HEK293 (cell line): ENCODE measurements around the gene CFAP69.

Experiments used
- CTCF ChIA-PET: fragments of 350-600 bp; formaldehyde crosslinking; extraction: SDS; loops from one replicate; lab custom pipeline; 2021; ENCODE audit warnings: antibody characterized with exemption; lab: Yijun Ruan, JAX
- POLR2A ChIA-PET: fragments of 300-600 bp; formaldehyde crosslinking; extraction: SDS; loops from one replicate; lab custom pipeline; 2020; ENCODE audit warnings: antibody characterized with exemption, inconsistent platforms; lab: Yijun Ruan, JAX
- H3K27ac ChIP-seq: fragments of 200-500 bp; sonication (Bioruptor generic); 2 replicates; pipeline ENCODE4 v1.5.1; 2014; ENCODE audit warnings: low read depth, low read length, control low read depth, inconsistent platforms; ENCODE audit errors: extremely low read depth
- H3K36me3 ChIP-seq, 2 experiments: fragments of 200-500 bp in 1 of 2; sonication (Bioruptor generic) in 1 of 2; 1 replicate in 1 of 2; 2 replicates in 1 of 2; pipeline ENCODE4 v1.5.1; 2014 to 2017; ENCODE audit warnings: inconsistent platforms in 2 of 2, low read length in 2 of 2; ENCODE audit not compliant: control insufficient read depth in 2 of 2, insufficient read depth in 1 of 2
- H3K4me1 ChIP-seq: fragments of 200-500 bp; sonication (Bioruptor generic); 2 replicates; pipeline ENCODE4 v1.5.1; 2014; ENCODE audit warnings: mild to moderate bottlenecking, low read length, inconsistent platforms; ENCODE audit not compliant: control insufficient read depth, insufficient read depth
- H3K4me3 ChIP-seq: 2 replicates; pipeline ENCODE4 v1.5.1; 2011; ENCODE audit warnings: low read depth, mild to moderate bottlenecking, control low read depth, low read length, moderate library complexity
- H3K9me3 ChIP-seq: fragments of 200-500 bp; sonication (Bioruptor generic); 2 replicates; pipeline ENCODE4 v1.5.1; 2014; ENCODE audit warnings: low read depth, low read length, inconsistent platforms; ENCODE audit not compliant: control insufficient read depth, insufficient read depth
- FEZF1 ChIP-seq: fragments of 450-650 bp; formaldehyde crosslinking; IDR thresholded peaks from 2 replicates; pipeline ENCODE4 v1.5.1; 2016; ENCODE audit warnings: missing biosample characterization, missing genetic modification characterization
- GLI4 ChIP-seq: fragments of 450-650 bp; formaldehyde crosslinking; IDR thresholded peaks from 2 replicates; pipeline ENCODE4 v1.5.1; 2016; ENCODE audit warnings: missing biosample characterization, missing genetic modification characterization
- SCRT1 ChIP-seq: fragments of 450-650 bp; formaldehyde crosslinking; IDR thresholded peaks from 2 replicates; pipeline ENCODE4 v1.5.1; 2016; ENCODE audit warnings: missing biosample characterization, missing genetic modification characterization, borderline replicate concordance
- SCRT2 ChIP-seq: fragments of 450-650 bp; formaldehyde crosslinking; IDR thresholded peaks from 2 replicates; pipeline ENCODE4 v1.5.1; 2016; ENCODE audit warnings: missing biosample characterization, missing genetic modification characterization
- WT1 ChIP-seq: fragments of 450-650 bp; formaldehyde crosslinking; IDR thresholded peaks from 2 replicates; pipeline ENCODE4 v1.5.1; 2016; ENCODE audit warnings: missing biosample characterization, missing genetic modification characterization
- ZBTB1 ChIP-seq: fragments of 450-650 bp; formaldehyde crosslinking; IDR thresholded peaks from 2 replicates; pipeline ENCODE4 v1.5.1; 2016; ENCODE audit warnings: missing biosample characterization, missing genetic modification characterization
- ZNF114 ChIP-seq: fragments of 450-650 bp; formaldehyde crosslinking; IDR thresholded peaks from 2 replicates; pipeline ENCODE4 v1.5.0; 2017; ENCODE audit warnings: missing biosample characterization, missing genetic modification characterization
- ZNF514 ChIP-seq: fragments of 450-650 bp; formaldehyde crosslinking; IDR thresholded peaks from 2 replicates; pipeline ENCODE4 v1.5.1; 2016; ENCODE audit warnings: missing biosample characterization, missing genetic modification characterization
- ZNF549 ChIP-seq: fragments of 450-650 bp; IDR thresholded peaks from 2 replicates; pipeline ENCODE4 v1.5.1; 2018; ENCODE audit warnings: missing biosample characterization, missing genetic modification characterization, mild to moderate bottlenecking, inconsistent platforms, moderate library complexity
- ZNF623 ChIP-seq: fragments of 450-650 bp; formaldehyde crosslinking; IDR thresholded peaks from 2 replicates; pipeline ENCODE4 v1.5.1; 2016; ENCODE audit warnings: missing biosample characterization, missing genetic modification characterization
- ZNF660 ChIP-seq: fragments of 450-650 bp; IDR thresholded peaks from 2 replicates; pipeline ENCODE4 v1.5.1; 2018; ENCODE audit warnings: missing biosample characterization, mild to moderate bottlenecking, missing genetic modification characterization
- TF ChIP-seq, protein P1 (sequence below): fragments of 450-650 bp; IDR thresholded peaks from 2 replicates; pipeline ENCODE4 v1.5.1; 2018; ENCODE audit warnings: missing biosample characterization, mild to moderate bottlenecking, missing genetic modification characterization
- TF ChIP-seq, protein P2 (sequence below): fragments of 450-650 bp; formaldehyde crosslinking; IDR thresholded peaks from 2 replicates; pipeline ENCODE4 v1.5.1; 2016; ENCODE audit warnings: missing biosample characterization, missing genetic modification characterization
- TF ChIP-seq, protein P3 (sequence below): fragments of 450-650 bp; formaldehyde crosslinking; optimal IDR thresholded peaks from 2 replicates; pipeline ENCODE3; 2016; ENCODE audit warnings: missing biosample characterization, mild to moderate bottlenecking, missing genetic modification characterization
- TF ChIP-seq, protein P4 (sequence below): fragments of 450-650 bp; formaldehyde crosslinking; IDR thresholded peaks from 2 replicates; pipeline ENCODE4 v1.5.1; 2017; ENCODE audit warnings: missing biosample characterization, missing genetic modification characterization

Gene CFAP69

DNA sequence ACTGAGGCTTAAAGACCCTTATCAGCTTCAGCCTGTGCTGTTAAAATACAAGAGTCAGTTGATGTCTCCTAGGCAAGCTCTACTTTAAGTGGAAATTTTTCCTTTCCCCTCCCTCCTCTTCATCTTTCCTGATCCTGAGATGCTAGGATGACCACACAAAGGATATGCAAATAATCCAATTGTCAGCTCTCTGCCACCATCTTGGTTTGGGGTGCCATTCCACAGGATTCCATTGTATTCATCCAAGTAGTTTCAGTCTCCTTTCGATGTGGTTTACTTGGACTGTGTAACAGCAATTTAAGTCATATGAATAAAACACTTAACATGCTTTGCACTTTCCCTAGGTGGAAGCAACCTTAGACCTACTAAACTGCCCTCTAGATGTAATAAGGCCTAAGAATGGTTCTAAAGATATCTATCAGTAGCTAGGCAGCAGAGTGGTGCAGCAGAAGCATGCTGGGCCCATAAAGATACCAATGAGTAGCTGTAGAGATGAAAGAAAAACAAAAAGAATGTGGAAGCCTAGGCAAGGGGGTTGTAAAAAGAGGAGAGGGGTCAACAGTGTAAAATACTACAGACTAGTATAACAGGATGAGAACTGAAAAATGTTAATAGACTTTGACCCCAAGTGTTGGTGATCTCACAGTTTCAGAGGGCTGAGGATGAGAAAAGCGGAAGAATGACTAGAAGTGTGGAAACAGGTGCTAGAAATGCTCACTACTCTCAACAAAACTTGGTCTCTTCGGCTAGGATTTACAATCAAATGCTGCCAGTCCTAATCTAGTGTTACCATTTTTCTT, 2.4 kb upstream of the CFAP69 start:
- H3K36me3 ChIP-seq, result no peaks in the 10 kb centered on the region
- no peaks in the 10 kb centered on the region for H3K4me1 ChIP-seq
- TF ChIP-seq, protein P1, sequence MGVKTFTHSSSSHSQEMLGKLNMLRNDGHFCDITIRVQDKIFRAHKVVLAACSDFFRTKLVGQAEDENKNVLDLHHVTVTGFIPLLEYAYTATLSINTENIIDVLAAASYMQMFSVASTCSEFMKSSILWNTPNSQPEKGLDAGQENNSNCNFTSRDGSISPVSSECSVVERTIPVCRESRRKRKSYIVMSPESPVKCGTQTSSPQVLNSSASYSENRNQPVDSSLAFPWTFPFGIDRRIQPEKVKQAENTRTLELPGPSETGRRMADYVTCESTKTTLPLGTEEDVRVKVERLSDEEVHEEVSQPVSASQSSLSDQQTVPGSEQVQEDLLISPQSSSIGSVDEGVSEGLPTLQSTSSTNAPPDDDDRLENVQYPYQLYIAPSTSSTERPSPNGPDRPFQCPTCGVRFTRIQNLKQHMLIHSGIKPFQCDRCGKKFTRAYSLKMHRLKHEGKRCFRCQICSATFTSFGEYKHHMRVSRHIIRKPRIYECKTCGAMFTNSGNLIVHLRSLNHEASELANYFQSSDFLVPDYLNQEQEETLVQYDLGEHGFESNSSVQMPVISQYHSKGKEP (tag by site-specific recombination), result 0 out of 2 replicates have a peak, but pooled peaks have one; percentile 9
- TF ChIP-seq, protein P2, sequence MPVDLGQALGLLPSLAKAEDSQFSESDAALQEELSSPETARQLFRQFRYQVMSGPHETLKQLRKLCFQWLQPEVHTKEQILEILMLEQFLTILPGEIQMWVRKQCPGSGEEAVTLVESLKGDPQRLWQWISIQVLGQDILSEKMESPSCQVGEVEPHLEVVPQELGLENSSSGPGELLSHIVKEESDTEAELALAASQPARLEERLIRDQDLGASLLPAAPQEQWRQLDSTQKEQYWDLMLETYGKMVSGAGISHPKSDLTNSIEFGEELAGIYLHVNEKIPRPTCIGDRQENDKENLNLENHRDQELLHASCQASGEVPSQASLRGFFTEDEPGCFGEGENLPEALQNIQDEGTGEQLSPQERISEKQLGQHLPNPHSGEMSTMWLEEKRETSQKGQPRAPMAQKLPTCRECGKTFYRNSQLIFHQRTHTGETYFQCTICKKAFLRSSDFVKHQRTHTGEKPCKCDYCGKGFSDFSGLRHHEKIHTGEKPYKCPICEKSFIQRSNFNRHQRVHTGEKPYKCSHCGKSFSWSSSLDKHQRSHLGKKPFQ (tag by site-specific recombination), result no peak
- TF ChIP-seq ZNF549 (tag by site-specific recombination), result peak; percentile 68
- TF ChIP-seq GLI4 (tag by site-specific recombination), result no peak
- TF ChIP-seq, protein P3, sequence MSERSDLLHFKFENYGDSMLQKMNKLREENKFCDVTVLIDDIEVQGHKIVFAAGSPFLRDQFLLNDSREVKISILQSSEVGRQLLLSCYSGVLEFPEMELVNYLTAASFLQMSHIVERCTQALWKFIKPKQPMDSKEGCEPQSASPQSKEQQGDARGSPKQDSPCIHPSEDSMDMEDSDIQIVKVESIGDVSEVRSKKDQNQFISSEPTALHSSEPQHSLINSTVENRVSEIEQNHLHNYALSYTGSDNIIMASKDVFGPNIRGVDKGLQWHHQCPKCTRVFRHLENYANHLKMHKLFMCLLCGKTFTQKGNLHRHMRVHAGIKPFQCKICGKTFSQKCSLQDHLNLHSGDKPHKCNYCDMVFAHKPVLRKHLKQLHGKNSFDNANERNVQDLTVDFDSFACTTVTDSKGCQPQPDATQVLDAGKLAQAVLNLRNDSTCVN (tag by site-specific recombination), result no peak
- no peak for TF ChIP-seq ZBTB1
- TF ChIP-seq FEZF1 (tag by site-specific recombination), result peak; percentile 50
- TF ChIP-seq, protein P4, sequence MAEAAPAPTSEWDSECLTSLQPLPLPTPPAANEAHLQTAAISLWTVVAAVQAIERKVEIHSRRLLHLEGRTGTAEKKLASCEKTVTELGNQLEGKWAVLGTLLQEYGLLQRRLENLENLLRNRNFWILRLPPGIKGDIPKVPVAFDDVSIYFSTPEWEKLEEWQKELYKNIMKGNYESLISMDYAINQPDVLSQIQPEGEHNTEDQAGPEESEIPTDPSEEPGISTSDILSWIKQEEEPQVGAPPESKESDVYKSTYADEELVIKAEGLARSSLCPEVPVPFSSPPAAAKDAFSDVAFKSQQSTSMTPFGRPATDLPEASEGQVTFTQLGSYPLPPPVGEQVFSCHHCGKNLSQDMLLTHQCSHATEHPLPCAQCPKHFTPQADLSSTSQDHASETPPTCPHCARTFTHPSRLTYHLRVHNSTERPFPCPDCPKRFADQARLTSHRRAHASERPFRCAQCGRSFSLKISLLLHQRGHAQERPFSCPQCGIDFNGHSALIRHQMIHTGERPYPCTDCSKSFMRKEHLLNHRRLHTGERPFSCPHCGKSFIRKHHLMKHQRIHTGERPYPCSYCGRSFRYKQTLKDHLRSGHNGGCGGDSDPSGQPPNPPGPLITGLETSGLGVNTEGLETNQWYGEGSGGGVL (tag by site-specific recombination), result no peak
- TF ChIP-seq ZNF660 (tag by site-specific recombination), result no peak
- TF ChIP-seq, all 188 proteins: peak for 3
- Histone ChIP-seq H3K4me3 (no peak overlapping the region), H3K27ac (no peak overlapping the region), H3K9me3 (no peaks in the 10 kb centered on the region)
- CTCF ChIA-PET, result interaction anchor here (0.6 kb wide), 2 partner anchors 21 to 29 kb away, joined by 3 to 4 read pairs; no protein-coding TSS in a partner anchor
- POLR2A ChIA-PET, result no interaction called here

DNA sequence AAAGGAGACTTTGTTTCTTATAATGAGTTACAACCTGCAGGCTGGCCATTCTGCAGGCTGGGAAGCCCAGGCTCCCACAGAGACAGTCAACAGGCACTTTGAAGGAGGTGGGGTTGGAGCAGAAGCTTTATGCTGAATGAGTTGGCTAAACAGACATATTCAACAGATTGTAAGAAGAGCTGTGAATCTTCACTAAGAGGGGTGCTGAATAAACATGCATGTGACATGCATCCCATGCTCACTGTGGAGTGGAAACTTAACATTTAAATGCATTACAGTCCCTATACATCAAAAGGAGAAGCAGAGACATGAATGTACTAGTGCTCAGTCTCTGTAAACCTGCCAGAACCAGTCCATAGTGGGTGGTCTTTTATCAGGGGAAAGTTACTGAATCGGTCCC, 1.4 kb upstream of the CFAP69 start:
- TF ChIP-seq ZNF114 (tag by site-specific recombination), result no peak
- peak; percentile 57; the same call in 1 of the 2 replicates for TF ChIP-seq SCRT2 (tag by site-specific recombination)
- TF ChIP-seq SCRT1 (tag by site-specific recombination), result peak; percentile 36; the same call in 1 of the 2 replicates
- H3K4me3 ChIP-seq, result no peak overlapping the region
- CTCF ChIA-PET, result interaction anchor here (1.4 kb wide), 1 partner anchor 31 kb away, joined by 5 read pairs; no protein-coding TSS in a partner anchor
- no peaks in the 10 kb centered on the region for H3K9me3 ChIP-seq
- H3K27ac ChIP-seq, result no peak overlapping the region
- H3K4me1 ChIP-seq, result no peaks in the 10 kb centered on the region
- POLR2A ChIA-PET, result no interaction called here
- no peaks in the 10 kb centered on the region for H3K36me3 ChIP-seq

DNA sequence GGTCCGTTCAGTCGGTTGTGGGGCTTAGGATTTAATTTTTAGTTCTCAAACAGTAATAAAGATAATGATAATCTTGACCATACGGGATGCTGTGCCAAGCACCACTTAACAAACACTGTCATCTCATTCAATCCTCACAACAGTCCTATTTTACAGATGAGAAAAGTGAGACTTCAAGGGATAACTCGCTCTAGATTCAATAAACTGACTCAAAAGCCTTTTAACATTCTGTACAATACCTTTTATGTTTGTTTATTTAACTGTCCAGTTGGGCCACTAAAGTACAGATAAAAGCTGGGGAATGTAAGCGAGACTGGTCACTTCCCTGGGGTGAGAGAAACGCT, 437 bp upstream of the CFAP69 start:
- no peaks in the 10 kb centered on the region for H3K9me3 ChIP-seq
- POLR2A ChIA-PET, result interaction anchor here (0.6 kb wide), 1 partner anchor 58 kb away, joined by 3 read pairs; no protein-coding TSS in a partner anchor
- H3K4me1 ChIP-seq, result no peaks in the 10 kb centered on the region
- TF ChIP-seq ZNF623 (tag by site-specific recombination), result no peak
- no peak for TF ChIP-seq ZNF514 (tag by site-specific recombination)
- no peak for TF ChIP-seq WT1
- TF ChIP-seq, all 188 proteins: peak for 0
- Histone ChIP-seq H3K36me3 (no peaks in the 10 kb centered on the region), H3K27ac (no peak overlapping the region; the same call in 1 of the 2 replicates), H3K4me3 (peak overlapping the region; percentile 86)
- CTCF ChIA-PET, result interaction anchor here (1.4 kb wide), 1 partner anchor 32 kb away, joined by 5 read pairs; no protein-coding TSS in a partner anchor
